A549 (cell line): ENCODE measurements around the gene MRPS34. TPM values are rescaled to one million over a fixed set of nuclear protein-coding genes. Genes with fewer than 3 reads are reported as not detected.

ENCODE experiments used
- ATAC-seq, 2 experiments: fragments of 200-7000 bp in 1 of 2; fragments of >200 bp in 1 of 2; cut with Nextera tagmentation in 1 of 2; cut with Tn5 transposase in 1 of 2; 3 replicates each; pipeline versions ENCODE4 v1.8.0 to v1.9.1; 2018 to 2020; ENCODE audit warnings: mild to moderate bottlenecking in 1 of 2, moderate library complexity in 1 of 2
- CTCF ChIA-PET: fragments of 300-600 bp; sonication (Branson Sonifier 250); formaldehyde crosslinking; extraction: SDS; loops from one replicate; lab custom pipeline; 2021; ENCODE audit warnings: antibody characterized with exemption, inconsistent platforms; lab: Yijun Ruan, JAX
- POLR2A ChIA-PET: fragments of 350-600 bp; formaldehyde crosslinking; extraction: SDS; loops from one replicate; lab custom pipeline; 2021; ENCODE audit warnings: antibody characterized with exemption, inconsistent platforms; lab: Yijun Ruan, JAX
- DNase-seq, 2 experiments: peaks; one replicate each; pipeline versions ENCODE4 v3.0.0 to v3.0.0-alpha.2; 2011 to 2016; ENCODE audit warnings: low read depth in 1 of 2, low spot score in 1 of 2
- FAIRE-seq: peaks from 2 replicates; lab custom pipeline; 2011; peaks lifted over from hg19 to GRCh38; lab: Jason Lieb, UNC
- H3K27ac ChIP-seq, 2 experiments: fragments of >200 bp; sonication (Bioruptor Twin); formaldehyde crosslinking; 3 replicates each; pipeline ENCODE4 v1.5.1; 2016 to 2017
- H3K4me1 ChIP-seq: fragments of >200 bp; sonication (Bioruptor Twin); formaldehyde crosslinking; 3 replicates; pipeline ENCODE4 v1.6.1; 2016
- H3K4me2 ChIP-seq: fragments of >200 bp; sonication (Bioruptor Twin); formaldehyde crosslinking; 3 replicates; pipeline ENCODE4 v1.6.1; 2016
- H3K4me3 ChIP-seq: fragments of >200 bp; sonication (Bioruptor Twin); formaldehyde crosslinking; 3 replicates; pipeline ENCODE4 v1.5.1; 2016
- H3K9me3 ChIP-seq: fragments of >200 bp; sonication (Bioruptor Twin); formaldehyde crosslinking; 3 replicates; pipeline ENCODE4 v1.6.1; 2016
- BCL3 ChIP-seq: fragments of >200 bp; sonication (Bioruptor Twin); formaldehyde crosslinking; IDR thresholded peaks from 3 replicates; pipeline ENCODE4 v1.6.1; 2016
- CHD4 ChIP-seq: fragments of 200-600 bp; sonication (generic); IDR thresholded peaks from 2 replicates; pipeline ENCODE4 v1.6.1; 2016; ENCODE audit warnings: antibody characterized with exemption, mild to moderate bottlenecking, borderline replicate concordance
- CTCF ChIP-seq: fragments of >200 bp; sonication (Bioruptor Twin); formaldehyde crosslinking; IDR thresholded peaks from 3 replicates; pipeline ENCODE4 v1.5.1; 2016
- EHMT2 ChIP-seq: fragments of 200-600 bp; sonication (generic); IDR thresholded peaks from 2 replicates; pipeline ENCODE4 v1.6.1; 2016; ENCODE audit warnings: antibody characterized with exemption, low read depth, mild to moderate bottlenecking, moderate library complexity
- EP300 ChIP-seq, 2 experiments: fragments of >200 bp; sonication (Bioruptor Twin); formaldehyde crosslinking; IDR thresholded peaks; 2 replicates in 1 of 2; 3 replicates in 1 of 2; pipeline ENCODE4 v1.6.1; 2016 to 2017
- FOSL2 ChIP-seq, 2 experiments: fragments of 450-650 bp in 1 of 2; fragments of >200 bp in 1 of 2; sonication (Bioruptor Twin) in 1 of 2; formaldehyde crosslinking; IDR thresholded peaks; 2 replicates each; pipeline versions ENCODE4 v1.5.0 to v1.6.1; 2016 to 2020; ENCODE audit warnings: mild to moderate bottlenecking in 1 of 2, moderate library complexity in 1 of 2
- GATA3 ChIP-seq: IDR thresholded peaks from 2 replicates; pipeline ENCODE4 v1.6.1; 2012; ENCODE audit warnings: borderline replicate concordance
- JUN ChIP-seq, 2 experiments: fragments of >200 bp; sonication (Bioruptor Twin); formaldehyde crosslinking; IDR thresholded peaks; 2 replicates in 1 of 2; 3 replicates in 1 of 2; pipeline ENCODE4 v1.6.1; 2016 to 2017
- KDM5A ChIP-seq: fragments of 200-600 bp; sonication (generic); IDR thresholded peaks from 2 replicates; pipeline ENCODE4 v1.6.1; 2016; ENCODE audit warnings: antibody characterized with exemption, mild to moderate bottlenecking
- MAFK ChIP-seq: fragments of 450-650 bp; IDR thresholded peaks from 2 replicates; pipeline ENCODE4 v1.6.1; 2014; ENCODE audit not compliant: partially characterized antibody
- MAZ ChIP-seq: fragments of 150-350 bp; IDR thresholded peaks from 2 replicates; pipeline ENCODE4 v1.6.1; 2014; ENCODE audit warnings: antibody characterized with exemption, low read depth, low read length, borderline replicate concordance
- NR3C1 ChIP-seq: fragments of >200 bp; sonication (Bioruptor Twin); formaldehyde crosslinking; IDR thresholded peaks from 3 replicates; pipeline ENCODE4 v1.6.1; 2017
- POLR2A ChIP-seq: IDR thresholded peaks from 2 replicates; pipeline ENCODE4 v1.6.1; 2012; ENCODE audit warnings: mild to moderate bottlenecking, low read length
- POLR2AphosphoS2 ChIP-seq: conservative IDR thresholded peaks from 2 replicates; pipeline ENCODE4 v1.6.1; 2012; ENCODE audit warnings: low read length, improper control_type of control experiment, inconsistent platforms
- RARB ChIP-seq: fragments of 250-450 bp; sonication (Bioruptor Pico); IDR thresholded peaks from 2 replicates; pipeline ENCODE4 v1.8.0; 2021; ENCODE audit warnings: mild to moderate bottlenecking, moderate library complexity
- RCOR1 ChIP-seq: fragments of 150-350 bp; IDR thresholded peaks from 2 replicates; pipeline ENCODE4 v1.6.1; 2014; ENCODE audit warnings: antibody characterized with exemption, low read length, low read depth
- RNF2 ChIP-seq: fragments of 200-600 bp; sonication (generic); IDR thresholded peaks from 2 replicates; pipeline ENCODE4 v1.6.1; 2016; ENCODE audit warnings: low read depth, mild to moderate bottlenecking, antibody characterized with exemption, moderate library complexity, borderline replicate concordance
- TP53 ChIP-seq: fragments of 250-450 bp; sonication (Bioruptor Pico); IDR thresholded peaks from 2 replicates; pipeline ENCODE4 v1.5.0; 2021; ENCODE audit warnings: mild to moderate bottlenecking, moderate library complexity
- ZC3H11A ChIP-seq: fragments of 450-650 bp; IDR thresholded peaks from 2 replicates; pipeline ENCODE4 v1.6.1; 2014; ENCODE audit warnings: antibody characterized with exemption, mild to moderate bottlenecking
- ZNF302 ChIP-seq: fragments of 250-450 bp; sonication (Bioruptor Pico); IDR thresholded peaks from 2 replicates; pipeline ENCODE4 v1.9.0; 2021; ENCODE audit warnings: inconsistent platforms, mild to moderate bottlenecking, moderate library complexity
- WGBS: methylation state at CpG from one replicate; pipeline ENCODE4 v1.1.6; 2017; ENCODE audit errors: missing lambda C conversion rate; 5-methylcytosine and 5-hydroxymethylcytosine counted together
- polyA plus RNA-seq, 4 experiments: library from polyadenylated mRNA; depleted of rRNA in 3 of 4; stranded (reverse); fragments of >200 nt; fragmentation: RNase III in 1 of 4; extraction: RNeasy Plus Mini Kit Qiagen cat#74134 plus additional on column Dnase treatment in 1 of 4; gene quantifications; 2 replicates in 3 of 4; 3 replicates in 1 of 4; pipeline ENCODE4 v1.2.3, GENCODE V29; 2011 to 2017
- TF ChIP-seq, protein P1 (sequence below): fragments of 250-450 bp; sonication (Bioruptor Pico); IDR thresholded peaks from 2 replicates; pipeline ENCODE4 v1.5.0; 2020; ENCODE audit warnings: low read depth, mild to moderate bottlenecking, moderate library complexity
- TF ChIP-seq, protein P2 (sequence below): IDR thresholded peaks from 2 replicates; pipeline ENCODE4 v1.6.1; 2012
- TF ChIP-seq, protein P3 (sequence below): fragments of 250-450 bp; sonication (Bioruptor Pico); IDR thresholded peaks from 2 replicates; pipeline ENCODE4 v1.5.0; 2021; ENCODE audit warnings: mild to moderate bottlenecking, moderate library complexity, borderline replicate concordance
- TF ChIP-seq, protein P4 (sequence below): fragments of 200-600 bp; sonication (generic); IDR thresholded peaks from 2 replicates; pipeline ENCODE4 v1.6.1; 2016; ENCODE audit warnings: antibody characterized with exemption, mild to moderate bottlenecking, moderate library complexity

MRPS34 gene
- polyA plus RNA-seq, 2 of the 4 experiments (the other 2 are of a cell fraction), result 118 to 220 TPM

GRCh38 chr16:1740781-1741490, 32.0 kb downstream of the MRPS34 start:
- TF ChIP-seq TP53 (CRISPR knock-in tag) (no peak), NR3C1 (no peak), RNF2 (no peak), EHMT2 (no peak), RCOR1 (no peak), ZNF302 (CRISPR knock-in tag) (no peak), CHD4 (no peak), POLR2AphosphoS2 (no peak), GATA3 (no peak), RARB (CRISPR knock-in tag) (no peak), MAFK (no peak), CTCF (no peak), MAZ (no peak), FOSL2 (IDR thresholded peaks at IDR 0.05) (no peak), FOSL2 (CRISPR knock-in tag; IDR thresholded peaks at IDR 0.05) (no peak), BCL3 (no peak), EP300 (IDR thresholded peaks at IDR 0.05) (no peak)
- TF ChIP-seq, protein P1, sequence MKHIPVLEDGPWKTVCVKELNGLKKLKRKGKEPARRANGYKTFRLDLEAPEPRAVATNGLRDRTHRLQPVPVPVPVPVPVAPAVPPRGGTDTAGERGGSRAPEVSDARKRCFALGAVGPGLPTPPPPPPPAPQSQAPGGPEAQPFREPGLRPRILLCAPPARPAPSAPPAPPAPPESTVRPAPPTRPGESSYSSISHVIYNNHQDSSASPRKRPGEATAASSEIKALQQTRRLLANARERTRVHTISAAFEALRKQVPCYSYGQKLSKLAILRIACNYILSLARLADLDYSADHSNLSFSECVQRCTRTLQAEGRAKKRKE (CRISPR knock-in tag), result no peak
- TF ChIP-seq, protein P2, sequence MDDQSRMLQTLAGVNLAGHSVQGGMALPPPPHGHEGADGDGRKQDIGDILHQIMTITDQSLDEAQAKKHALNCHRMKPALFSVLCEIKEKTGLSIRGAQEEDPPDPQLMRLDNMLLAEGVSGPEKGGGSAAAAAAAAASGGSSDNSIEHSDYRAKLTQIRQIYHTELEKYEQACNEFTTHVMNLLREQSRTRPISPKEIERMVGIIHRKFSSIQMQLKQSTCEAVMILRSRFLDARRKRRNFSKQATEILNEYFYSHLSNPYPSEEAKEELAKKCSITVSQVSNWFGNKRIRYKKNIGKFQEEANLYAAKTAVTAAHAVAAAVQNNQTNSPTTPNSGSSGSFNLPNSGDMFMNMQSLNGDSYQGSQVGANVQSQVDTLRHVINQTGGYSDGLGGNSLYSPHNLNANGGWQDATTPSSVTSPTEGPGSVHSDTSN, result no peak
- no peak overlapping the region for H3K4me2 ChIP-seq
- H3K4me1 ChIP-seq, result peaks cover 8% of the 10 kb centered on the region; the same call in 2 of the 3 replicates
- FAIRE-seq, result no peak
- ChIA-PET POLR2A (no interaction called here), CTCF (interaction anchor here (1.1 to 1.3 kb wide), 3 partner anchors 15 to 35 kb away, joined by 3 to 4 read pairs (median 3); partner anchors contain the start of gene MAPK8IP3)
- H3K9me3 ChIP-seq, result peaks cover 2% of the 10 kb centered on the region; the same call in 1 of the 3 replicates
- DNase-seq, result no peak
- no peak for ATAC-seq
- 95% methylated on average over 19 of the region's 30 CpGs for WGBS
- H3K4me3 ChIP-seq, result no peak overlapping the region
- no peak overlapping the region for H3K27ac ChIP-seq

GRCh38 chr16:1740234-1740633, 32.7 kb downstream of the MRPS34 start:
- CTCF ChIA-PET, result interaction anchor here (0.6 kb wide), 2 partner anchors 176 to 342 kb away, joined by 3 read pairs; no protein-coding TSS in a partner anchor
- Histone ChIP-seq H3K27ac (no peak overlapping the region), H3K4me3 (no peak overlapping the region), H3K9me3 (peaks cover 2% of the 10 kb centered on the region; the same call in 1 of the 3 replicates), H3K4me1 (peaks cover under 1% of the 10 kb centered on the region; the same call in 2 of the 3 replicates), H3K4me2 (no peak overlapping the region)
- ATAC-seq (no peak), FAIRE-seq (no peak), DNase-seq (no peak)
- POLR2A ChIA-PET, result no interaction called here
- 95% methylated on average over 33 of the region's 33 CpGs for WGBS
- TF ChIP-seq JUN (IDR thresholded peaks at IDR 0.05) (no peak), KDM5A (no peak), FOSL2 (IDR thresholded peaks at IDR 0.05) (no peak), FOSL2 (CRISPR knock-in tag; IDR thresholded peaks at IDR 0.05) (no peak), ZC3H11A (no peak), POLR2A (no peak)
- TF ChIP-seq, protein P2, result no peak
- TF ChIP-seq, protein P3, sequence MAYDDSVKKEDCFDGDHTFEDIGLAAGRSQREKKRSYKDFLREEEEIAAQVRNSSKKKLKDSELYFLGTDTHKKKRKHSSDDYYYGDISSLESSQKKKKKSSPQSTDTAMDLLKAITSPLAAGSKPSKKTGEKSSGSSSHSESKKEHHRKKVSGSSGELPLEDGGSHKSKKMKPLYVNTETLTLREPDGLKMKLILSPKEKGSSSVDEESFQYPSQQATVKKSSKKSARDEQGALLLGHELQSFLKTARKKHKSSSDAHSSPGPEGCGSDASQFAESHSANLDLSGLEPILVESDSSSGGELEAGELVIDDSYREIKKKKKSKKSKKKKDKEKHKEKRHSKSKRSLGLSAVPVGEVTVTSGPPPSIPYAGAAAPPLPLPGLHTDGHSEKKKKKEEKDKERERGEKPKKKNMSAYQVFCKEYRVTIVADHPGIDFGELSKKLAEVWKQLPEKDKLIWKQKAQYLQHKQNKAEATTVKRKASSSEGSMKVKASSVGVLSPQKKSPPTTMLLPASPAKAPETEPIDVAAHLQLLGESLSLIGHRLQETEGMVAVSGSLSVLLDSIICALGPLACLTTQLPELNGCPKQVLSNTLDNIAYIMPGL (CRISPR knock-in tag), result no peak
- TF ChIP-seq, protein P4, sequence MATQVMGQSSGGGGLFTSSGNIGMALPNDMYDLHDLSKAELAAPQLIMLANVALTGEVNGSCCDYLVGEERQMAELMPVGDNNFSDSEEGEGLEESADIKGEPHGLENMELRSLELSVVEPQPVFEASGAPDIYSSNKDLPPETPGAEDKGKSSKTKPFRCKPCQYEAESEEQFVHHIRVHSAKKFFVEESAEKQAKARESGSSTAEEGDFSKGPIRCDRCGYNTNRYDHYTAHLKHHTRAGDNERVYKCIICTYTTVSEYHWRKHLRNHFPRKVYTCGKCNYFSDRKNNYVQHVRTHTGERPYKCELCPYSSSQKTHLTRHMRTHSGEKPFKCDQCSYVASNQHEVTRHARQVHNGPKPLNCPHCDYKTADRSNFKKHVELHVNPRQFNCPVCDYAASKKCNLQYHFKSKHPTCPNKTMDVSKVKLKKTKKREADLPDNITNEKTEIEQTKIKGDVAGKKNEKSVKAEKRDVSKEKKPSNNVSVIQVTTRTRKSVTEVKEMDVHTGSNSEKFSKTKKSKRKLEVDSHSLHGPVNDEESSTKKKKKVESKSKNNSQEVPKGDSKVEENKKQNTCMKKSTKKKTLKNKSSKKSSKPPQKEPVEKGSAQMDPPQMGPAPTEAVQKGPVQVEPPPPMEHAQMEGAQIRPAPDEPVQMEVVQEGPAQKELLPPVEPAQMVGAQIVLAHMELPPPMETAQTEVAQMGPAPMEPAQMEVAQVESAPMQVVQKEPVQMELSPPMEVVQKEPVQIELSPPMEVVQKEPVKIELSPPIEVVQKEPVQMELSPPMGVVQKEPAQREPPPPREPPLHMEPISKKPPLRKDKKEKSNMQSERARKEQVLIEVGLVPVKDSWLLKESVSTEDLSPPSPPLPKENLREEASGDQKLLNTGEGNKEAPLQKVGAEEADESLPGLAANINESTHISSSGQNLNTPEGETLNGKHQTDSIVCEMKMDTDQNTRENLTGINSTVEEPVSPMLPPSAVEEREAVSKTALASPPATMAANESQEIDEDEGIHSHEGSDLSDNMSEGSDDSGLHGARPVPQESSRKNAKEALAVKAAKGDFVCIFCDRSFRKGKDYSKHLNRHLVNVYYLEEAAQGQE, result no peak
